ENCODE results near the gene MARK2. TPM values are rescaled to one million over a fixed set of nuclear protein-coding genes. Genes with fewer than 3 reads are reported as not detected.

MARK2 gene
- total RNA-seq, 1 donor: 14.8 TPM

DNA sequence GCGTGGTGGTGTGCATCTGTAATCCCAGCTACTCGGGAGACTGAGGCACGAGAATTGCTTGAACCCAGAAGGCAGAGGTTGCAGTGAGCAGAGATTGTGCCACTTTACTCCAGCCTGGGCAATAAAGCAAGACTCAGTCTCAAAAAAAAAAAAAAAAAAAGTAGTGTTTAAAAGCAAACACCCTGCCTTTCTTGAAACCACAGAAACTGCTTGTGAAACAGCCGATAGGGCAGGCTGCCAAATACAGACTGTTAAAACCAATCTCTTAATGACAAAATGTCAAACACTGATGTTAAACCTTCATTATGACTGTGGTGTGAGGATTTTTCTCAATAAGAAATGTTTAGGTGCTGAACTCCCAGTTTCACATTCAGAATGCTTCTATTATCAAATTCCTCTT is 27.3 kb downstream of the MARK2 start:
- Histone ChIP-seq H4K20me1 (ENCODE audit: insufficient read depth, low read length) (peaks cover 51% of the 10 kb centered on the region), H3K4me1 (ENCODE audit: insufficient read depth, low read length) (peaks cover 30% of the 10 kb centered on the region), H3K4me3 (ENCODE audit: insufficient read depth, low read length) (no peak overlapping the region), H2AFZ (ENCODE audit: low read length) (no peak overlapping the region), H3K4me2 (ENCODE audit: insufficient read depth, low read length) (no peak overlapping the region), H3K9me3 (ENCODE audit: low read depth, low read length) (no peaks in the 10 kb centered on the region), H3K79me2 (ENCODE audit: insufficient read depth, low read length) (peaks cover 86% of the 10 kb centered on the region), H3K36me3 (ENCODE audit: insufficient read depth, low read length) (peaks cover 8% of the 10 kb centered on the region), H3K27me3 (ENCODE audit: insufficient read depth, low read length) (no peaks in the 10 kb centered on the region), H3K27ac (ENCODE audit: low read depth, low read length) (no peak overlapping the region)
- no peak for DNase-seq (ENCODE audit: insufficient read length, low spot score, missing footprints)
- TF ChIP-seq, protein P1, sequence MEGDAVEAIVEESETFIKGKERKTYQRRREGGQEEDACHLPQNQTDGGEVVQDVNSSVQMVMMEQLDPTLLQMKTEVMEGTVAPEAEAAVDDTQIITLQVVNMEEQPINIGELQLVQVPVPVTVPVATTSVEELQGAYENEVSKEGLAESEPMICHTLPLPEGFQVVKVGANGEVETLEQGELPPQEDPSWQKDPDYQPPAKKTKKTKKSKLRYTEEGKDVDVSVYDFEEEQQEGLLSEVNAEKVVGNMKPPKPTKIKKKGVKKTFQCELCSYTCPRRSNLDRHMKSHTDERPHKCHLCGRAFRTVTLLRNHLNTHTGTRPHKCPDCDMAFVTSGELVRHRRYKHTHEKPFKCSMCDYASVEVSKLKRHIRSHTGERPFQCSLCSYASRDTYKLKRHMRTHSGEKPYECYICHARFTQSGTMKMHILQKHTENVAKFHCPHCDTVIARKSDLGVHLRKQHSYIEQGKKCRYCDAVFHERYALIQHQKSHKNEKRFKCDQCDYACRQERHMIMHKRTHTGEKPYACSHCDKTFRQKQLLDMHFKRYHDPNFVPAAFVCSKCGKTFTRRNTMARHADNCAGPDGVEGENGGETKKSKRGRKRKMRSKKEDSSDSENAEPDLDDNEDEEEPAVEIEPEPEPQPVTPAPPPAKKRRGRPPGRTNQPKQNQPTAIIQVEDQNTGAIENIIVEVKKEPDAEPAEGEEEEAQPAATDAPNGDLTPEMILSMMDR (IDR thresholded peaks at IDR 0.05; ENCODE audit: extremely low read depth, low read depth, low read length): no peak

DNA sequence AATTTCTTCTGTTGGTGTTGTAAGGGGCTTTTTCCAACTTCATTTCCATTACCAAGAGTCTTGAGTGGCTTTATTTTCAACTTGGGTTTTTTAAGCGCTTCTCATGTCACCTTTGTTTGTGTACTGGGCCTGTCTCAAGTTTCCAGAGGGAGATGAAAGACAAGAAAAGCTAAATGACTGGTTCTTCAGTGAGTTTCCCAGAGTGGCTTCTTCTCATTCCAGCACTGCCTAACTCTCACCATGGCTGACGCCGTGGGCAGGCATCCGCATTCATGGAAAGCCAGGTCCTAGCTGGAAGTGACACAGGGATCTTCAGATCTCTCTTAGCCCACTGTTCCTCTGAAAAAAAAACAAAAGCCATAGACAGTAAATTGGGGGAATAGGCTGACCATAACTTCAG is 28.6 kb downstream of the MARK2 start:
- peaks cover 62% of the 10 kb centered on the region for H4K20me1 ChIP-seq (ENCODE audit: insufficient read depth, low read length)
- TF ChIP-seq, protein P1 (IDR thresholded peaks at IDR 0.05; ENCODE audit: extremely low read depth, low read depth, low read length): no peak
- no peak overlapping the region for H2AFZ ChIP-seq (ENCODE audit: low read length)
- H3K27ac ChIP-seq (ENCODE audit: low read depth, low read length): no peak overlapping the region
- no peaks in the 10 kb centered on the region for H3K9me3 ChIP-seq (ENCODE audit: low read depth, low read length)
- H3K79me2 ChIP-seq (ENCODE audit: insufficient read depth, low read length): peaks cover 83% of the 10 kb centered on the region
- no peaks in the 10 kb centered on the region for H3K27me3 ChIP-seq (ENCODE audit: insufficient read depth, low read length)
- no peak for DNase-seq (ENCODE audit: insufficient read length, low spot score, missing footprints)
- H3K4me3 ChIP-seq (ENCODE audit: insufficient read depth, low read length): no peak overlapping the region
- H3K36me3 ChIP-seq (ENCODE audit: insufficient read depth, low read length): peaks cover 5% of the 10 kb centered on the region
- no peak overlapping the region for H3K4me2 ChIP-seq (ENCODE audit: insufficient read depth, low read length)
- H3K4me1 ChIP-seq (ENCODE audit: insufficient read depth, low read length): peaks cover 42% of the 10 kb centered on the region

DNA sequence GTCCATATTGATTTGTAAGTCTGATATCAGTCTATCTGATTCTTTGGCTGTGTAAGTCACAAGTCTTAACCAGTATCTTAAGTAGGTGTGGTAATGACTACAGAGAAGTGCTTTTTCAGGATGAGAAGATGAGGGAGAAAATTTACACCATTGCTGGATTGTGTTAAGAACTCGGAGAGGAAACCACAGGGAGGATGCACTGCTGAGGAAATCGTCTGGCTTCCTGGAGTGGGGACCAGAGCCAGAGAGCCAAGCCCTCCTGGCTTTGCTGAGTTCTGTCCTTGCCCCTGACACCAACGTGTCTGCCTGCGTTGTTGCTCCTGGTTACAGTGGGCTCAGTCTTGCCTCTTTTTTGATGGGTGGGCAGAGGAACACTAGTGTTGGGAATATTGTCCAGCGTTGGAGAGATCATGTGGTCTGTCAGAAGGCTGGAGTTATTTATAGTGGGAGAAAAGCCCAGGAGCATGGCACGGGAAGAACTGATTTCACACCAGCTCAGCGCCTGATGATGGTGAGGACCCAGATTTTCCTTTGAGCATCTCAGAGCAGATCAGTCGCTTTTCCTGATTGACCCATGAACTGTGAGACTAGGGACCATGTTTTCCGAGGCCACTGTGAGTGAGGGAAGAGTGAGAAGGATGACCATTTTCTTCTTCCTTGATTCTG is 29.6 kb downstream of the MARK2 start:
- no peak overlapping the region for H3K4me2 ChIP-seq (ENCODE audit: insufficient read depth, low read length)
- peaks cover 49% of the 10 kb centered on the region for H3K4me1 ChIP-seq (ENCODE audit: insufficient read depth, low read length)
- H3K27ac ChIP-seq (ENCODE audit: low read depth, low read length): no peak overlapping the region
- H3K27me3 ChIP-seq (ENCODE audit: insufficient read depth, low read length): no peaks in the 10 kb centered on the region
- TF ChIP-seq, protein P1 (IDR thresholded peaks at IDR 0.05; ENCODE audit: extremely low read depth, low read depth, low read length): no peak
- no peak overlapping the region for H2AFZ ChIP-seq (ENCODE audit: low read length)
- no peak overlapping the region for H3K4me3 ChIP-seq (ENCODE audit: insufficient read depth, low read length)
- H4K20me1 ChIP-seq (ENCODE audit: insufficient read depth, low read length): peaks cover 71% of the 10 kb centered on the region
- H3K79me2 ChIP-seq (ENCODE audit: insufficient read depth, low read length): peaks cover 83% of the 10 kb centered on the region
- no peaks in the 10 kb centered on the region for H3K9me3 ChIP-seq (ENCODE audit: low read depth, low read length)
- DNase-seq (ENCODE audit: insufficient read length, low spot score, missing footprints): no peak
- H3K36me3 ChIP-seq (ENCODE audit: insufficient read depth, low read length): peaks cover 5% of the 10 kb centered on the region

DNA sequence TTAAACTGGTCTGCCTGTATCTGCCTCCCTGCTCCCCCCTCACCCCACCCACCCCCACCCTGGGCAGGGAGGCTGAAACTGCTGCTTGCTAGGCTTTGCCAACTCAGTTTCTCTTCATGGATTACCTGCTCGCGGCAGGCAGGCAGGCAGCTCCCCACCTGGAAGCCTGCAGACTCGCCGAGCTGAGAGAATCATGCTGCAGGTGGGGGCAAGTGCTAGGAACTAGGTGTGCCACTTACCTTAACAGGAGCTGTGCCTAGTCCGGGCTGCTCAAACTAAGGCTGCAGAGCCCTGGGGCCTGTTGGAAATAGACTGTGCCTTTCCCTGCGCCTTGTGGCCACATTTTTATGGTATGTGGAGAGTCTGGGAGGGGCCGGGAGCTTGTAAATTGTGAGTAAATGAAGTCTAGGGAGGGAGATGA is 30.3 kb downstream of the MARK2 start:
- no peak for DNase-seq (ENCODE audit: insufficient read length, low spot score, missing footprints)
- H3K4me2 ChIP-seq (ENCODE audit: insufficient read depth, low read length): no peak overlapping the region
- H3K27ac ChIP-seq (ENCODE audit: low read depth, low read length): no peak overlapping the region
- peaks cover 49% of the 10 kb centered on the region for H3K4me1 ChIP-seq (ENCODE audit: insufficient read depth, low read length)
- H3K4me3 ChIP-seq (ENCODE audit: insufficient read depth, low read length): no peak overlapping the region
- H3K36me3 ChIP-seq (ENCODE audit: insufficient read depth, low read length): peaks cover 5% of the 10 kb centered on the region
- no peaks in the 10 kb centered on the region for H3K27me3 ChIP-seq (ENCODE audit: insufficient read depth, low read length)
- TF ChIP-seq, protein P1 (IDR thresholded peaks at IDR 0.05; ENCODE audit: extremely low read depth, low read depth, low read length): no peak
- H3K9me3 ChIP-seq (ENCODE audit: low read depth, low read length): no peaks in the 10 kb centered on the region
- H4K20me1 ChIP-seq (ENCODE audit: insufficient read depth, low read length): peaks cover 77% of the 10 kb centered on the region
- H2AFZ ChIP-seq (ENCODE audit: low read length): no peak overlapping the region
- H3K79me2 ChIP-seq (ENCODE audit: insufficient read depth, low read length): peaks cover 88% of the 10 kb centered on the region
